BLaER1 (cell line): ENCODE measurements around the gene KIF1C.

Experiments used
- H3K27ac ChIP-seq: shearing (Covaris generic); formaldehyde crosslinking; 2 replicates; pipeline ENCODE4 v1.8.1; 2022
- H3K27me3 ChIP-seq: shearing (Covaris generic); formaldehyde crosslinking; 2 replicates; pipeline ENCODE4 v1.8.1; 2022
- H3K36me3 ChIP-seq: shearing (Covaris generic); formaldehyde crosslinking; 2 replicates; pipeline ENCODE4 v1.8.1; 2022
- H3K4me1 ChIP-seq: shearing (Covaris generic); formaldehyde crosslinking; 2 replicates; pipeline ENCODE4 v1.8.1; 2022
- H3K4me2 ChIP-seq: shearing (Covaris generic); formaldehyde crosslinking; 2 replicates; pipeline ENCODE4 v1.8.1; 2022
- H3K4me3 ChIP-seq: shearing (Covaris generic); formaldehyde crosslinking; 2 replicates; pipeline ENCODE4 v1.8.1; 2022
- H3K9ac ChIP-seq: shearing (Covaris generic); formaldehyde crosslinking; 2 replicates; pipeline ENCODE4 v1.8.1; 2022
- H3K9me3 ChIP-seq: shearing (Covaris generic); formaldehyde crosslinking; 2 replicates; pipeline ENCODE4 v1.8.1; 2022
- H4K20me1 ChIP-seq: shearing (Covaris generic); formaldehyde crosslinking; 2 replicates; pipeline ENCODE4 v1.8.1; 2022
- Cebpa-rat ChIP-seq: shearing (Covaris generic); IDR thresholded peaks from 2 replicates; pipeline ENCODE4 v1.8.1; 2022

The KIF1C gene

GRCh38 chr17:4980644-4981216 is 17.0 kb upstream of the KIF1C start:
- Histone ChIP-seq H4K20me1 (no peaks in the 10 kb centered on the region), H3K27me3 (no peaks in the 10 kb centered on the region), H3K4me2 (peak overlapping the region; percentile 50), H3K4me1 (peaks cover 44% of the 10 kb centered on the region), H3K4me3 (no peak overlapping the region), H3K27ac (peak overlapping the region; percentile 5; the same call in 1 of the 2 replicates), H3K9me3 (no peaks in the 10 kb centered on the region), H3K9ac (no peak overlapping the region), H3K36me3 (peaks cover 59% of the 10 kb centered on the region)
- TF ChIP-seq Cebpa-rat, result no peak

- no peak overlapping the region for H3K27ac ChIP-seq
- peaks cover 56% of the 10 kb centered on the region for H3K4me1 ChIP-seq
- no peak overlapping the region for H3K9ac ChIP-seq
- no peak overlapping the region for H3K4me3 ChIP-seq
- no peak overlapping the region for H3K4me2 ChIP-seq
- TF ChIP-seq Cebpa-rat, result no peak
- no peaks in the 10 kb centered on the region for H4K20me1 ChIP-seq
- no peaks in the 10 kb centered on the region for H3K27me3 ChIP-seq
- no peaks in the 10 kb centered on the region for H3K9me3 ChIP-seq
- H3K36me3 ChIP-seq, result peaks cover 46% of the 10 kb centered on the region
Observed at GRCh38 chr17:4982305-4982704, 15.4 kb upstream of the KIF1C start.

- H4K20me1 ChIP-seq, result 0 out of 2 replicates have a peak, but pooled peaks cover 6% of the 10 kb centered on the region
- peak overlapping the region; percentile 89 for H3K9ac ChIP-seq
- TF ChIP-seq Cebpa-rat, result no peak
- peak overlapping the region; percentile 89 for H3K4me3 ChIP-seq
- no peaks in the 10 kb centered on the region for H3K9me3 ChIP-seq
- H3K4me2 ChIP-seq, result peak overlapping the region; percentile 98
- H3K4me1 ChIP-seq, result peaks cover 52% of the 10 kb centered on the region
- H3K36me3 ChIP-seq, result peaks cover 14% of the 10 kb centered on the region
- peak overlapping the region; percentile 94 for H3K27ac ChIP-seq
- H3K27me3 ChIP-seq, result no peaks in the 10 kb centered on the region
Observed at GRCh38 chr17:4986403-4986802, 11.3 kb upstream of the KIF1C start.

GRCh38 chr17:4986951-4987766 is 10.6 kb upstream of the KIF1C start, which contains the start of gene CAMTA2:
TSS of gene CAMTA2 (minus strand) at chr17:4987675. CDS start at chr17:4986222, 1,453 bp downstream.
- Histone ChIP-seq H3K36me3 (peaks cover 8% of the 10 kb centered on the region), H3K9me3 (no peaks in the 10 kb centered on the region), H3K4me1 (peaks cover 50% of the 10 kb centered on the region), H3K9ac (peak within 1 kb of the TSS; percentile 89), H4K20me1 (0 out of 2 replicates have a peak, but pooled peaks cover 6% of the 10 kb centered on the region), H3K4me2 (peak within 1 kb of the TSS; percentile 98), H3K4me3 (peak within 1 kb of the TSS; percentile 89), H3K27me3 (no peaks in the 10 kb centered on the region), H3K27ac (peak within 1 kb of the TSS; percentile 94)
- no peak for TF ChIP-seq Cebpa-rat

GRCh38 chr17:4987767-4988567 is 9.8 kb upstream of the KIF1C start:
- H3K9me3 ChIP-seq, result no peaks in the 10 kb centered on the region
- H3K27me3 ChIP-seq, result no peaks in the 10 kb centered on the region
- no peak for TF ChIP-seq Cebpa-rat
- peak overlapping the region; percentile 98 for H3K4me2 ChIP-seq
- H3K9ac ChIP-seq, result peak overlapping the region; percentile 89
- peaks cover 50% of the 10 kb centered on the region for H3K4me1 ChIP-seq
- 0 out of 2 replicates have a peak, but pooled peaks cover 6% of the 10 kb centered on the region for H4K20me1 ChIP-seq
- H3K27ac ChIP-seq, result peak overlapping the region; percentile 94
- H3K36me3 ChIP-seq, result peaks cover under 1% of the 10 kb centered on the region; the same call in 1 of the 2 replicates
- H3K4me3 ChIP-seq, result peak overlapping the region; percentile 89

GRCh38 chr17:4994081-4994595 is 3.6 kb upstream of the KIF1C start:
- H3K4me1 ChIP-seq, result peaks cover 27% of the 10 kb centered on the region
- H4K20me1 ChIP-seq, result peaks cover 6% of the 10 kb centered on the region; the same call in 1 of the 2 replicates
- H3K9ac ChIP-seq, result no peak overlapping the region
- H3K36me3 ChIP-seq, result no peaks in the 10 kb centered on the region
- H3K9me3 ChIP-seq, result no peaks in the 10 kb centered on the region
- H3K27ac ChIP-seq, result no peak overlapping the region
- no peak overlapping the region for H3K4me2 ChIP-seq
- H3K4me3 ChIP-seq, result no peak overlapping the region
- TF ChIP-seq Cebpa-rat, result no peak
- no peaks in the 10 kb centered on the region for H3K27me3 ChIP-seq

- H3K27ac ChIP-seq, result peak overlapping the region; percentile 89
- peaks cover 31% of the 10 kb centered on the region for H3K4me1 ChIP-seq
- H3K27me3 ChIP-seq, result no peaks in the 10 kb centered on the region
- peak overlapping the region; percentile 99 for H3K4me2 ChIP-seq
- H3K9me3 ChIP-seq, result no peaks in the 10 kb centered on the region
- H3K36me3 ChIP-seq, result peaks cover 26% of the 10 kb centered on the region
- H4K20me1 ChIP-seq, result peaks cover 19% of the 10 kb centered on the region
- no peak for TF ChIP-seq Cebpa-rat
- H3K9ac ChIP-seq, result peak overlapping the region; percentile 88
- peak overlapping the region; percentile 92 for H3K4me3 ChIP-seq
Observed at GRCh38 chr17:4998027-4998731, 429 bp downstream of the KIF1C start.

GRCh38 chr17:4998732-4999429 is 1.1 kb downstream of the KIF1C start:
- H3K4me2 ChIP-seq, result peak overlapping the region; percentile 99
- H3K36me3 ChIP-seq, result peaks cover 33% of the 10 kb centered on the region
- H3K9me3 ChIP-seq, result no peaks in the 10 kb centered on the region
- peak overlapping the region; percentile 92 for H3K4me3 ChIP-seq
- no peak for TF ChIP-seq Cebpa-rat
- H3K9ac ChIP-seq, result peak overlapping the region; percentile 88
- peaks cover 19% of the 10 kb centered on the region for H4K20me1 ChIP-seq
- peaks cover 31% of the 10 kb centered on the region for H3K4me1 ChIP-seq
- no peaks in the 10 kb centered on the region for H3K27me3 ChIP-seq
- H3K27ac ChIP-seq, result peak overlapping the region; percentile 89
